Stimulated activated naive CD8-positive, alpha-beta T cell treated with anti-CD3 and anti-CD28 coated beads, Interleukin-15, Interleukin-2, amounts not matched to agents 100 U/mL and 50 U/mL, for 24 hours (primary cell): Measurements from ENCODE around the gene MROH2B.
"Not testable (repeated sequence)": the region's sequence is repeated elsewhere in the genome, so short reads cannot be mapped to it uniquely, and the experiment has no call there.

ENCODE experiments used
- ATAC-seq: fragments of 150-1000 bp; cut with Tn5 transposase; one replicate; pipeline ENCODE4 v1.10.0; 2021
- DNase-seq: peaks from one replicate; pipeline ENCODE4 v3.0.0; 2021

The MROH2B gene

DNA sequence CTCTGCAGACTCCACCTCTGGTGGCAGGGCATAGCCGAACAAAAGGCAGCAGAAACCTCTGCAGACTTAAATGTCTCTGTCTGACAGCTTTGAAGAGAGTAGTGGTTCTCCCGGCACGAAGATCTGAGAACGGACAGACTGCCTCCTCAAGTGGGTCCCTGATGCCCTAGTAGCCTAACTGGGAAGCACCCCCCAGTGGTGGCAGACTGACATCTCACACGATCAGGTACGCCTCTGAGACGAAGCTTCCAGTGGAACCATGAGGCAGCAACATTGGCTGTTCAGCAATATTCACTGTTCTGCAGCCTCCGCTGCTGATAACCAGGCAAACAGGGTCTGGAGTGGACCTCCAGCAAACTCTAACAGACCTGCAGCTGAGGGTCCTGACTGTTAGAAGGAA, 48.5 kb downstream of the MROH2B start:
- not testable (repeated sequence) for DNase-seq, ATAC-seq

DNA sequence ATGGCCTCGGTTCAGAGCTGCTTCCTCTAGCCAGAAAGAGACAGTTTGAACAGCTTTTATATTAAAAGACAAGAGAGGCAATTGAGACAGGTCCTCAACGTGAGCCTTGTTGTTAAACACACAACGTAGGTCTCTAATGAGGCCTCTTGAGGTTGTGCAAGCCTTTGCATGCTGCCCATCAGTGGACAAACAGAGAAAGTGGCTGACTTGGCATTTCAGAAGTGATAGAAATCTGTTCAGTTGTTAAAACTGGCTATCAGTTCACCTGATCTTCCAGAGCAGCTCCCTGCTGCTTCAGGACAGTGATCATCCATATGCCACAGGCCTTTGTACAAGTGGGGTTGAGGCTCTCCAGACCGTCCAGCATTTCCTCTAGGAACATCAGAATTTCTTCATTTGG, 58.8 kb downstream of the MROH2B start:
- ATAC-seq (no peak), DNase-seq (no peak)

DNA sequence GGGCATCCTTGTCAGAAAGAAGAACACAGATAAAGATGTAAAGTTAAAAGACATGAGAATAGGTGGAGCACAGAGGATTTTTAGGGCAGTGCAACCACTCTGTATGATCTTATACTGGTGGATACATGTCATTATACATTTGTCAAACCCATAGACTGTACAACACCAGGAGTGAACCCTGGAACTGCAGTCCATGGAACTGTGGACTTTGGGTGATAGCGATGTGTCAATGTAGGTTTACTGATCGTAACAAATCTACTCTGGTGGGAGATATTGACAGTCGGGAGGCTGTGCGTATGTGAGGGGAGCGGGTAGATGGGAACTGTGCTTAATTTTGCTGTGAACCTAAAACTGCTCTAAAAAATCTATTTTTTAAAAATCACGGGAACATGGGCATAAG, 60.6 kb downstream of the MROH2B start:
- no peak for DNase-seq
- no peak for ATAC-seq

DNA sequence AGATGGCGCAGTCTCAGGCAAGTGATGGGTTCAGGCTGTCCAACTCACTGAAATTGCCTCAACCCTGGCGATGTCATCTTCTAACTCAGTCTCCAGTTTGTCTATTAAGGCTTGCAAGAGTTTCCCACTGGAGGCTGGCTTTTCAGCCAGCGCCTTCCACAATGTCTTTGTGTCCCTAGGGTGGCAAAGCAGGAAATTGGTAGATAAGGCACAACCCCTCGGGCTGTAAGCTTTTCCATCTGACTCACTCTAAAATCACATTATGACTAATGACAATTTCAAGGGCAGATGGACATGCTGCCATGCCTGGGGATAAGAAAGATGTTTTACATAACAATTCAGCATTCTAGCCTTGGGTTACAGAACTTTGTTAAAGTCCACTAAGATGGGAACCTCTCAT, 61.9 kb downstream of the MROH2B start:
- no peak for DNase-seq
- ATAC-seq = no peak

DNA sequence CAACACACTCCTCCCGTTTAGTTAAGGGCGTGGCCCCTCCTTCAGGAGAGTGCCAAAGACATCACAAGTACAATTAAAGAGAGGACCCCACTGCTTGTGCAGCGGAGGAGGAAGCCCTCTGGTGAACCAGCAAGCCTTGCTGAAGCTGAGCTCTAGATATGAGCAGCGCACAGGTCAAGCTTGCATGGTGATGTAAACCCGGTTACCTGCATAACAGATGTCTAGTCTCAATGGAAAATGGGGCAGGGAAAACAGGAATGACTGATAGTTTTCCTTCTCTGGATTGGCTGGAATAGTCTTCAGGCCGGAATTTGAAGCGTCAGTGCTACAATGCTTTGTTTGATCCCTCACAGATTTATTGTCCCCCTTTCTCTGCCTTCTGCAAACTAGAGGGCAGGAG, 66.2 kb downstream of the MROH2B start:
- ATAC-seq (no peak), DNase-seq (no peak)

DNA sequence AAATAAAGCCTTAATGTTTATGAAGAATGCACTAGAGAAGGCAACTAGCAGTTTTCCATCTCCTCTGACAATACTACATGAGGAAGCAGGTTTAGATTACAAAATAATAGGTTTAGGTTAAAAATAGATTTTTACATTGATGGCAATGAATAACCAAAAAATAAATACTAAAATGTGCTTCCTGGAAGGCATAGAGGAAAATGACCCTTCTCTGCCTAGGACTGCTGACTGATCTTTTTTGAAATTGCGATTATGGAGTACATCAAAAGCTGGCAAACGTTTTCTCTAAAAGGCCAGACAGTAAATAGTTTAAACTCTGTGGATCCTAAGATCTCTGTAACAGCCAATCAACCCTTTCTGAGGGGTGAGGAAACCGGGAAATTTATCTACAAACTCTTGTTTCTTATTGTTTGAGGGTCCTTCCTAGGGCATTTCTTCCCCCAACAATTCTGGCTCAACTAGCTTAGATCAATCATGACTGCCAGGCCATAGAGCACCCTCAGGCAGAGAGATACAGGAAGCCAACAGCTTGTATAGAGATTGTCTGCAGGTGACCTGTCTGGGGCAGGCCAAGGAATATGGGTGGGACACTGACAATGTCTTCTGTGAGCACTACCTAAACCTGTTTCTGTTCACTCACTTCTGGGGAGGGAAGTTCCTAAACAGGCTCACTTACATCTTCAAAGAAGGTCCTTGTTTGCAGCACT, 67.3 kb downstream of the MROH2B start:
- no peak for DNase-seq
- ATAC-seq = no peak

DNA sequence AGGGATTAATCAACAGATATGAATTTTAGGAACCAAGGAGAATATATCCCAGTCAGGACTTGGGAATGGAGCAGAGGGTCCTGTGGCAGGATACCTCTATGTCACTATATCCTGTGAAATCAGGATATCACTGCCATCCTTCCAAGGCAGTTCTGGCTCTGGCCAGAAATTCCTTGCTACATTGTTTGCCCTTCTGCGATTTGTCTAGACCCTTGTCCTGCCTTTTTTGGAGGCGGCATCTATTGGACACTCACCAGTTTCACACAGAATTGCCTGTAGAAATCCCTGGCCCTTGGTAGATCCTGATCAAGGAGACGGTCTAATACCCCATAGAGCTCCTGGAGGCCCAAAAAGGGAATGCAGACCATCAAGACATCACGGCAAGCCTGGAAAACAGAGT, 71.2 kb downstream of the MROH2B start:
- ATAC-seq (no peak), DNase-seq (no peak)

DNA sequence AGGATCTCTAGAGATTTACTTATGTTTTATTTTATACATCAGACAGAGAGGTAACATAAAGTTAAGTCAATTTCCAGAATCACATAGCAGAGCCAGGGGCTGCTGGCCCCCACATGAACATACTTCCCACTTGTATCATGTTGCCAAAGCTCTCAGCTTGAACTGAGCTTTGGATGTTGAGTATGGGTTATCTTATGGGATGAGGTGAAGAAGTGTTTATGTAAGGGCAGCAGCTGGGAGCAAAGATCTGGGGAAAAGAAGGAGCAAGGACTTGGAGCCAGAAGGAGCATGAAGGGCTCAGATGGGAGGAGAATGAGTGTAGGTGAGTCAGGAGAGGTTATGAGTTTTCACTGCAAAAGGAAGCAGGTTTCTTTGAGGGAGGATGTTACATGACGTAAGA, 72.0 kb downstream of the MROH2B start:
- no peak for DNase-seq
- ATAC-seq = no peak

DNA sequence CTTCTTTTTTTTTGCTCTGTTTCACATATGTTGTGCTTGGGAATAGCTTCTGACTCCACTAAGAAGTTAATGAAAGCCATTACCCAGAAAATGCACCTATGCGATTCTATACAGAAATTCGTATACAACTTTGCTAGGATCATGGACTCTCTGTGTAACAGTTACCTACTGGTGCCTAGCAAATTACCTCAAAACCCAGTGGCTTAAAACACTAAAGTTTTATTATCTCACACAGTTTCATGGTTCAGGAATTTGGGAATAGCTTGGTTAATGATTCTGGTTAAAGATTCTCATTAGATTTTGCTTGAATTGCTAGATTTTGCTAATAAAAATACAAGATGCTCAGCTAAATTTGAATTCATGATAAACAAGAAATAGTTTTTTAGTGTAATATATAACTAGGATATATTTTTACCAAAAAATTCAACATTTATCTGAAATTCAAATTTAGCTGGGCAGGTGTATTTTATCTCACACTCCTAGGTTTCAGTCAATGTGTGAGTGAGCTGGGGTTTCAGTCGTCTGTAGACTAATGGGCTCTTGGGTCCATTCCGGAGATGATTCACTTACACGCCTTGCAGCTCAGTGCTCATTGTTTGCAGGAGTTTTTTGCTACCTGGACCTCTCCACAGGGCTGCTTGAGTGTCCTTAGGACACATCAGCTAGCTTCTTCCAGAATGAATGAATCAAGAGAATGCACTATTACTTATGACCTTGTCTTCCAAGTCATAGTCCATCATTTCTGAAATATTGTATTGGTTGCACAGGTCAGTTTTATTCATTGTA, 75.1 kb downstream of the MROH2B start:
- ATAC-seq = no peak
- no peak for DNase-seq

DNA sequence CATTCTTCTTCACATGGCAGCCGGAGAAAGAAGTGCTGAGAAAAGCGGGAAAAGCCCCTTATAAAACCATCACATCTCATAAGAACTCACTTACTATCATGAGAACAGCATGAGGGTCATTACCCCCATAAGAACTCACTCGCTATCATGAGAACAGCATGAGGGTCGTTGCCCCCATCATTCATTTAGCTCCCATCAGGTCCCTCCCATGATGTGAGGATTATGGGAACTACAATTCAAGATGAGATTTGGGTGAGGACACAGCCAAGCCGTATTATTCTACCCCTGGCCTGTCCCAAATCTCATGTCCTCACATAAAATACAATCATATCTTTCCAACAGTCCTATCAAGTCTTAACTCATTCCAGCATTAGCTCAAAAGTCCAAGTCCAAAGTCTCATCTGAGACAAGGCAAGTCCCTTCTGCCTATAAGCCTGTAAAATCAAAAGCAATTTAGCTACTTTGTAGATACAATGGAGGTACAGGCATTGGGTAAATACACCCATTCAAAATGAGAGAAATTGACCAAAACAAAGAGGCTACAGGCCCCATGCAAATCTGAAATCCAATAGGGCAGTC, 79.1 kb downstream of the MROH2B start:
- DNase-seq (no peak), ATAC-seq (no peak)

DNA sequence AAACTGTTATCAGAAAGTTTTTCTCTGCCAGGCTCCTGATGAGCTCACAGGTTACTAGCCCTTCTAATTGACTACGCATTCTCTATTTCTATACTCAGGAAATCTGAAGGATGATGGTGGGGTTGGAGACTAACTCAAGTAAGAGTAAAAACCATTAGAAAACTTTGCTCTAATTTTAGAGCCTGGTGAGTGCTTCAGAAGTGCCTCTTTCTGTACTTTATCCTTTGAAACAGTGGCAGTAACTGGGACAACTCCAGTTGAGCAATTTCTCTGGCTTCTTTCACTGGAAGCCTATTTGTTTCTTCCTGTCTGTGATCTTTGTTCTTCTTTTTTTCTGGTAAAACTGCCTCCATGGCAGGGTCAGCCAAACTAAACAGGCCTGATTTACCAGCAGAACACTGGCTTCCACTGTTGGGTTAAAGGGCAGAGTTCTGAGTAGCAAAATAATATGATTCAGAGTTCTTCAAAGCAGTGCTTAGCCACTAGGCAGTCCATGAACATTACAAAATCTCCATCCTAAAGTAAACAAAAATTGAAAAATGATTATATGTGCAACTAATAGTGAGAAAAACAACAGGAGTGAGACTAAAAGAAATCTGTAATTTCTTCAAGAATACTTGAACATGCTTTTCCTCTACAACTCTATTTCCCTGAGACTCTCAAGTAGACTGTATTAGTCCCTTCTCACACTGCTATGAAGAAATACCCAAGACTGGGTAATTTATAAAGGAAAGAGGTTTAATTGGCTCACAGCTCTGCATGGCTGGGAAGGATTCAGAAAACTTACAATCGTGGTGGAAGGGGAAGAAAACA, 79.8 kb downstream of the MROH2B start:
- ATAC-seq (no peak), DNase-seq (no peak)

DNA sequence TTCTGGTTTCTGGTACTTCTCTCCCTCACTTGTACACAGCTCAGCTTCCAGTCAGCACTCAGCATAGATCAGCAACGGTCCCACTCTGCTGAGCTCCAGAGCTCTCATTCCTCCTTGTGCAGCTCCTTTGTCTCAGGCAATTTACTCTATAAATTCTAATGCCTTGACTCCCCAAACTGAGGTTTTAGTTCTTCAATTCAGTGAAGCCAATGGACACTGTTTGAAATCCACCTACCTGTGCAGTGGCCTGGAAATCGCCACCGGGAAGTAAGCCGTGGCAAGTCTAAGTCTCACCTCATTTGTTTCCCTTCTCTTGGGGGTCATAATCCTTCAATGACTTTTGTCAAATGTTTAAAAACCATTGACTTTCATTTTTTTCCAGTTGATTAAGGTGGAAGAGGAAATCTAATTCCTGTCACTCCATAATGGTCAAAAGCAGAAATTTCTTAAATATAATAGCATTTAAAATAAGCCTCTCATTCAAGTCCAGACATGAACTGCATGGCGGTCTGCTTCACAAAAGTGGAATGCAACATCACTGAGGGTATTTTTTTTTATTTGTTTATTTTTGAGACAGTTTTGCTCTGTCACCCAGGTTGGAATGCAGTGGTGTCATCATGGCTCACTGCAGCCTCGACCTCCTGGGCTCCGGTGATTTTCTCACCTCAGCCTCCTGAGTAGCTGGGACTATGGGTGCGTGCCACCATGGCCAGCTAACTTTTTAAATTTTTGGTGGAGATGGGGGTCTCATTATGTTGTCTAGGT, 82.2 kb downstream of the MROH2B start:
- no peak for ATAC-seq
- no peak for DNase-seq

DNA sequence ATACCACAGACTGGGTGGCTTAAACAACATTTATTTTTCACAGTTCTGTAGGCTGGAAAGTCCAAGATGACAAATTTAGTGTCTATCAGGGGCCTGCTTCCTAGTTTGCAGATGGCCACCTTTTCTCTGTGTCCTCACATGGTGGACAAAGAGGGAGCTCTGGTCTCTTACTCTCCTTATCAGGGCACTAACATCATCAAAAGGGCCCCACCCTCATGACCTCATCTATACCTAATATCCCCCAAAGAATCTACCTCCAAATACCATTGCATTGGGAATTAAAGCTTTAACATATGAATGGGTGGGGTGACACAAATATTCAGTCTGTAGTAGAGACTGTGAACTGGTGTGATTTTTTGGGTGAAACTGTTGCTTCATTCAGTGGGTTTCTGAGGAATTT, 83.8 kb downstream of the MROH2B start:
- DNase-seq = no peak
- ATAC-seq = no peak

DNA sequence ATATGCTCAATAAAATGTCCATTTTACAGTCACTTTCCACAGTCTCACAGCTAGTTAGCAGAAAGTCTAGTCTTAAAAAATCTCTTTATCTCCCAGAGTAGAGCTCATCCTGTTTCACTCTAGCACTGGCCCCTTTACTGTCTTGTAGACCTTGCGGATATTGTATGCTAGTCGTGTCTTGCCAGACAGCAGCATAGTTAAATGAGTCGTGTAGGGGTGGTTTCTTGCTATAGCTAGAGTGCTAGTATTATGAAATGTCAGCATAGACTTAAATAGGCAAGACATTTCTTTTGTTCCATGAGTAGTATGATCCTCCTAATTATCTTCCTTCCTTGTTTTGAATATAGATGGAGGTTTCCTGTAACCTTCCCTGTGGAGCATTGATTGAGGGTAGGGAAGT, 84.5 kb downstream of the MROH2B start:
- ATAC-seq = peak; percentile 9
- DNase-seq = no peak

DNA sequence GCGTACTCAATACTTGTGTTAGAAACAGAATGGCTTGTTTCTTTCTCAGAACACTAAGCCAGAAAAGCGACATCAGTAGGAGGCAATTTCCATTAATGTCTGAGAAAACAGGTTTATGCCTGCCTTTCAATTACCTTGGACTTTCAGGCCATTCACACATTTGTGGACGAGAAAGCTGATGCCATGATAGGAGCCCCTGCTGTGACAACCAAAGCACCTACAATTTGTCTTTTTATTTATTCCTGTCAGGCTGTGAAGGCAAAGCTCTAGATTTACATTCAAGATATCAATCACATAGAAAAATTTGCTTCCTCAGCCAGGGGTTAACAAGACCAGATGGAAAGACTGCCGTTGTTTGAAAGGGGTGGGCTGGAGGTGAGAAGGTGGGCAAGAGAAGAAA, 85.6 kb downstream of the MROH2B start:
- DNase-seq (no peak), ATAC-seq (no peak)

DNA sequence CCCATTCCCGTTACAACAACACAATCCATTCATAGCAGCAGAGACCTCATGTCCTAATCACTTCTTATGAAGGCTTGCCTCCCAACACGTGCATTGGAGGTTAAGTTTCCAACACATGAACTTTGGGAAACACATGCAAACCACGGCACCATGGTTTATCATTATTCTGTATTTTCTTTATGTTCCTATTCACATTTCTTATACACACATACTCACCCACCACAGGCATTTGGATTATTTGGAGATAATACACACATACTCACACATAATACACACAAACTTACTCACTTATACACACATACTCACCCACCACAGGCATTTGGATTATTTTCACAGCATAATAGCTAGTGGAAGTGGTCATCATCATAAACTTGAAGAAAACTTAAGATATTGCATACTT, 86.3 kb downstream of the MROH2B start:
- no peak for ATAC-seq

DNA sequence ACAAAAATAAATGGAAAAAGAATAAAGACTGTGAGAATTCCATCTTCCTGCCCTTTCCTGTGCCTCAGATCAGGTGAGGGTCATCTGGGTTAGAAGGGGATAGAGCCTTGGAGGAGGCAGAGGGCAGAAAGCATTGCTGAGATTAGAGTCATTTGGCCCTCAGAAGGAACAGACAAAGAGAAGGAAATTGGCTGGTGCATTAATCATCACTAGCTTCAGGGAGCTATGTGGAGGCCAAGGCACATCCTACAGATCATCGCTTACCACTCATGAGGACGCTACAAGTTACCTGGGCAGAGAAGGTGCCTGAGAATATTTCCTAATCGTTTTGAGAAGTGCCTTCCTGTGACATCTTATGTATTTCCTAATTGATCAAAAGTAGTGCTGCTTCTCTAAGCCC, 87.4 kb downstream of the MROH2B start:
- ATAC-seq (no peak), DNase-seq (no peak)

More for the DNA sequence above, 86.3 kb downstream of the MROH2B start:
- DNase-seq = no peak

DNA sequence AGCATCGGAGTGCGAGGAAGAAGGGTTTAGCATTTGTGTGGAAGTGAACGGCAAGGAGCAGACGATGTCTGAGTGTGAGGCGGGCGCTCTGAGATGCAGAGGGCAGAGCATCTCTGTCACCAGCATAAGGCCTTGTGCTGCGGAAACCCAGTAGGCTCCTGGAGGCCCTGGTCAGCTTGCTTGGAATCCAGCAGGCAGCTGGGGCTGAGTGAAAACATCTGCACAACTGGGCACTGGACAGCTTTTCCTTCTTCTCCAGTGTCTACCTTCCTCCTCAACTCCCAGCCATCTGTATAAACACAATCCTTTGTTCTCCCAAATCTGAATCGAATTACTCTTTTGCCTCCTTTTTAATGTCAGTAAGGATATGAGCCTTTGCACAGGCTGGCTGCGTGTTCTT, 89.7 kb downstream of the MROH2B start:
- no peak for DNase-seq

DNA sequence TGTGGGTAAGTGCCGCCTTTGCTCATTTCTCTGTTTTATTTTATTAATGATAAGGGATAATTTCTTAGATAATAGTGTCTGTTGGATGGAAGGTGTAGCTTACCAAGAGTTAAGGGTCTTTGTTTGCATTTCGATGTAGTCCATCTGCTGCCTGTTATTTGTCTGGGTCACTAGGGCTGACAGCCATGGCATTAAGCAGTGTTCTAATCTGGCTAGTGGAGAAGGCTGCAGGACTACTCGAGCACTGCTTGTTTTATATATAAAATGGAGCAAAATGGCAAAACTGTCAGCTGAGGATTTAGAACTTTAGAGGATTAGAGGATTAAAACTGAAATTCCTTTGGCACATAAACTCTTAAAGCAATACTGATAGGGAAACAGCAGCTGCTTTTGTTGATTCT, 94.3 kb downstream of the MROH2B start:
- DNase-seq (no peak), ATAC-seq (no peak)

More for the DNA sequence above, 89.7 kb downstream of the MROH2B start:
- ATAC-seq = no peak

DNA sequence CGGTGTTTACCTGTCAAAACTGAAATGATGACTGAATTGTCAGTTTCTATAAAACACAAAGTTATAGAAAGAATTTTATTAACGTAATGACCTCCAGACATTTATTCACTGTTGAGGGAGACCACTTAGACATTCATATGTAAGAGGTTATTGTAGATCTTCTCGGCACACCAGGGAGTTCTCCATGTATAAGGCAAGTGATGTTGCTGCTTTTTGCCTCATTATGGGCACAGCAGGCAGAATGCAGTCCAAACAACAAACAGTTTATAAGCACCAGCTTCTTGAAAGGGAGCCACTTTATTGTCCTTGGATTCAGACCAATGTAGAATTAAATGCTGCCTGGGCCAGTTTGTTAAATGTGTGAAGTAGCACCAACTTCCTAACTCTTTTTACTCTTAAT, 95.1 kb downstream of the MROH2B start:
- ATAC-seq = no peak
- no peak for DNase-seq

DNA sequence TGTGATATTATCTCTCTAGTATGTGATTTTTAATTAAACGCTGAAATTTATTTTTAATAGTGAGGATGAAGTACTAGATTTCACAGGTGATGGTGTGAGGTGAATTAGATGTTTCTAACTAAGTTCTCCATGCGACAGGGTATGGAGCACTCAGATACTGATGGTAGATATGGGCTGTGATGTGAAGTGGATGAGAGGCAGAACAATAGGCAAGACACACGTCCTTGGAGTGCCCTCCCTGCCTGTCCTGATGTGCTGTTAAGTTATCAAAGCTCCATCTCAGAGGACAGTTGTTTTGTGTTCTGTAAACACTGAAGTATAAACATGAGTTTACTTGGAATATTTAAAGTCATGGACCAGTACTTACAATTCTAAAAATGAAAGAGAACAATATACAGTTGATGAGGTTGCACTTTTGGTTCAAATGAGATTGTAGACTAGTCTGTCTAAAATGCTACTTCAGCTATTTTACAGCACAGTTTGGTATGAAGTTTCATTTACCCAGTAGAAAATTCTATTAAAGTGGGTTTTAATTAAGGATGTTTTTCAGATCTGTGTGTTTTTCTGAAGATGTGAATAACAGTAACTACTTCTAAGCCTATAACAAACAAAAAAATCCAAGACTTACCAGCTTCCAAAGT, 97.7 kb downstream of the MROH2B start:
- ATAC-seq = no peak
- no peak for DNase-seq
